GM18507 (cell line): ENCODE data around the gene CSF2.

ENCODE experiments used
- DNase-seq: peaks from one replicate; pipeline ENCODE4 v3.0.0; 2011; ENCODE audit warnings: low read depth; ENCODE audit not compliant: insufficient read length; ENCODE audit errors: extremely low spot score
- FAIRE-seq: peaks from 2 replicates; lab custom pipeline; 2011; peaks lifted over from hg19 to GRCh38; lab: Jason Lieb, UNC

Gene CSF2

DNA sequence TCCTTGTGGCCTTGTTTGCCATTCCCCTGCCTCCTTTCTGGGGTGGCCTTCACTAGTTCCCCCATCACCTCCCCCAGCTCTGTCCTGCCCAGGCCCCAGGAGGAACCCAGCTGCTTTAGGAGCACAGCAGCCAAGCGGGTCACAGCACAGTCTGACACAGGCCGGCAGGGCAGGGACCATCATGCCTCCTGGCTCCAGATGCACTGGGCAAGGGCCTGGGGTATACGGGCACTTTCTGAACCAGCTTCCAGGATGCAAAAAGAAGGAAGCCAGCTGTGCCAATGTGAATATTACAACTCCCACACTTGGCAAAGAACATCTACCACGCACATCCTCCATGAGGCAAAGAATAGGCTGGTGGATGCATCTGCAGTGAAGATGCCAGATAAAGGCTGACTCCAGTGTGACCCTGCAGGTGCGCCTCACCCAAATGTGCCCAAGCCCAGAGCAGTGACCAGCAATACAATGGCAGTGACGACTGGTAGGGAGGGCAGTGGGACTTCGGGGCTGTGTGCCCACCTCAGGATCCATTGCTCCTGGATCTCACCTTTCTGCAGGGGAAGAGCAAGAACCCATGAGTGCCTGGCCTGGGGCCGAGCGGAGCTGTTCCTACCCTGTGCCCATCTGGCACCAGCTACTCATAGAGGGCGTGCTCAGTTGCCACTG lies 19.4 kb upstream of the CSF2 start:
- FAIRE-seq (no peak), DNase-seq (no peak)

DNA sequence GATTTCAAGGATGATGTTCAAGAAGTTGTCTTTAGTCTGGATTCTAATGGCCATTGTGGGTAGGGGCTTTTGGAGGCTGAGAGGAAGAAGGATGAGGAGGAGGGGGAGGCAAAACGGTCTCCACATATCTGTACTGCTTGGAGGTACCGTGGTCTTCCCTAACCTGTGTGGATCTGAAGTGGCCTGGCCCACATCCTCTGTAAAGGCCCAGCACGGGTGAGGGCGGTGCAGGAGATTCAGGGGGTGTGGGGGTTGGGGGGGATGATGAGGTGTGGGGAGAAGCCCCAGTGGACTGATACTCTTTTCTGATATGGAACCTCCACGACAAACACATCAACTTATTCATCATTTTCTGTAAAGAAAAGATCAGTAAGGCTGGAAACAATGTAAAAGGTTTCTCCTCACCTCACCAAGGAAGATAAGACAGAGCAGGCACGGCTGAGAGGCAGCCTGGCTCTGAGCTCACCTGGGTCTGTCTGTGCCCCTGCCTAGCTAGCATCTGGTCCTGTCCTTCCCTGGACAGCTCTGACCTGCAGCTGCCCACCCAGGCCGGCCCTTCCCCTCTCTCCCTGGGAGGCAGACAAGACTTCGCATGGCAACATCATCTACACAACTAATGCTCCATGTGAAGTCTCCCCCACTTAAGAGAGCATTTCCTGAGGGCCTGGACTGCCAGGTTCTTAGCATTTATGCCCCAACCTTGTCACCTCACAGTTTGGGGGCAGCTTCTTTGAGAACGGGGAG lies 18.7 kb upstream of the CSF2 start:
- FAIRE-seq: no peak
- DNase-seq: no peak

DNA sequence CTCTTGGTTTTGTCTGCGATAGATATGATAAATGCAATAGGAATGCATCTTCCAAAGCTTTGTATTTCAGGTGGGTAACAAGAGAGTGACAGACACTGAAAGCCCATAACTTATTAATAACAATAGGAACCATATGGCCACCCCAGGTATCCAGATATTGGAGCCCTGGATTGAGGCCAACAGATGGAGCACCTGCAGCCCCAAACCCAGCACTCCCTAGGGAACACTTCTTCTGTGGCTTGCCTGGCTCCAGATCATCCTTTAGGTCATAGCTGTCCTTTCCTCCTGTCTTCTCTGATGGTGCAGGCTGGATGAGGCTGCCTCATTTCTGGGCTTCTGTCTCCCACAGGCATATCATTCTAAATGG lies 18.2 kb upstream of the CSF2 start:
- FAIRE-seq (no peak), DNase-seq (no peak)

DNA sequence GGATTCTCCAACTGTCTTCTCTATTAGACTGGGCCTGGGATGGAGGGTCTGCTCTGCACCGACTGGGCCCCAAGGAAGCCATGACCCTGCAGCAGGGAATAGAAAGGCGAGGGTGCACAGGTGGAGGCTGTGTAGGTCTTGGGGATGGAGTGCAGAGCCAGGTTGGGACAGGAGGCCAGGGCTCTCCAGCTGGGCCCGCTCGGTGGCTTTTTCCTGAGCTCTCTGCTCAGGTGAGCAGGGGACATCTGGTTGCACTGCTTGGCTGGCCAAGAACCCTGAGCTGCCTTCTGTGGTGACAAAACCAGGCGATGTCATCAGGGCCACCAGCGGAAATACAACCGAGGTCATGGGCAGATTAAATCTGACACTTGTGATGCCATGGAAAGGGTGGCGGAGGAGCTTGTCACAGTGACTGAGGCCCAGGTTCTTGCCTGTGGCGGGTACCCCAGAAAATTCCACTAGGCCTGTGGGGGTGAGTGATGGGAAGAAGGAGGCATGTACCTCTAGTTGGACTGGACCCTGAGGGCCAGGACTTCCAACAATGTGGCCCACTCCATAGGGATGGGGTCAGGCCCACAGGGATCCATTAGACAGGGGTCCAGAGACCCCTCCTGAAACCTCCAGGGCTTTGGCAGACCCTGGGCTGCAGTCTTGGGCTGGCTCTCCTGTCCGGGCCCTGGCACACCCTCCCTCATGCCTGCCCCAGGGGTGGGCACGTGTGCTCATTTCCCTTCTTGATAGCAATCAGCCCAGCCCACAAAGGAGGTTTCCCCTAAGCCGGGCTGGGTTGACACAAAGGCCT lies 17.6 kb upstream of the CSF2 start:
- DNase-seq: no peak
- no peak for FAIRE-seq

DNA sequence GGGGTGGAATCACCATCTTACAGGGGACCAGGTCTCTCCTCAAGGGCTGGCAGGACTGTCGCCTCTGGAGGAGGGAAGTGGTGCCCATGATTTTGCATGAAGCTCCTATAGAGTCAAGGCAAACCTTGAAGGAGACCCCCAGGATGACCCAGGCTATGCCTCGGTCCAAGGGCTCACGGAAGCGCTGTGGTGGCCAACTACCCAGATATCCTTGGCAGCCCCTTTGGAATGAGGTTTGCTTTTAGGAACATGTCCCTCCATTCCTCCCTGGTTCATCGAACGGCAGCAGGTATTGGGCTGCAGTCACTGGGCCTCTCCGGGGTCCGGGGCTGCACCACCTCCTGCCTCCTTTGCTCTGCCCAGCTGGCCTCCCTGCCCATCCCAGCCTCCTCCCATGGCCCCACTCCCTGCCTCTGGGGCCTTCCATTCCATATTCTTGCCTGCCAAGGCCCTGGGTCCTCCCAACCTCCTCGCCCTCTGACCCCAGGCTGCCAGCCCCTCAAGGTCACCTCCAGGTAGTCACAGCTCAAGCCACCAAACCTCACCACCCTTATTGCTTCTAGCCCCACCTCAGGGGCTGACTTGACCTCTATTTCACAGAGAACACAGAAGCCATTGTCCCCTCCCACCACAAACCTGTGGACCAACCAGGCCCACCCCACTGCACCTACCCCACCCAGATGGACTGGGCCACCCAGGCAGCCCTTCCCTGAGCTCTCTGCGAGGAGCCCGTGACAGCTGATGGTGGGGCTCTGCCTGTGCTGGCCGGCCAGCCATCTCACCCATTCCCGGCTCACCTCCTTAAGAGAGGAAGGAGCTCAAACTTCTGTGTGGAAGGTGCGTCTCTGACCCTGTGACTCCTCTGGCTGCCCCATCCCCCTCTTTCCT lies 16.7 kb upstream of the CSF2 start:
- DNase-seq (no peak), FAIRE-seq (no peak)

DNA sequence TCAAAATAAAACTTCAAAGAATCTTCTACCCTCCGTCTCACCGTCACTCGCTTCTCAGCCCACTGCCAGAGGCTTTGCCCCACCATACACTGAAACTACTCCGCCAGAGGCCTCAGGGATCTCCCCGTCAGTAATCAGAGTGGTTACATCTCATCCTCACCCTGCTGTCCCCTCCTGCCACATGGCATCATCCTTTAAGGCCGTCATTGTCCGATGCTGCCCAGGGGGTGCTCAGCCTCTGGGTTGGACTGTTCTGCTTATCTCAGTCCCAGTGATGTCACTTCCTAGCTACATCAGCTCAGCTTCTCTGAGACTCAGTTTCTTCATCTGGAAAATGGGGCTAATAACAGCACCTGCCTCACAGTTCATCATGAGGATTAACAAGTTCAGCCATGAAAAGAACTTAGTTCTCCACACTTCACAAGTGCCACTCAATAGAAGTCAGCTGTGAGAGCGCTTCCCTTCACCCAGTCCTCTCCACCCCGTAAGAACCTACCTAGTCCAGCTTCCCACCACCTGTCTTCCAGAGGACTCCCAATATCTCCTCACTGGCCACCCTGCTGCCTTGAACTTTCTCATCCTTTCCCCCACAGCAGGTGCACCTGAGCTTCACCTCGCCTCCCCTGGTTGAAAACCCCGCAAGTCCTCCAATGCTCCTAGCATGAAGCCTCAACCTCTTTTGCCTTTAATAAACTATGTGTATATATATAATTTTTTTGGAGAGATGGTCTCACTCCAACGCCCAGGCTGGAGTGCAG lies 15.9 kb upstream of the CSF2 start:
- FAIRE-seq (no peak), DNase-seq (no peak)

DNA sequence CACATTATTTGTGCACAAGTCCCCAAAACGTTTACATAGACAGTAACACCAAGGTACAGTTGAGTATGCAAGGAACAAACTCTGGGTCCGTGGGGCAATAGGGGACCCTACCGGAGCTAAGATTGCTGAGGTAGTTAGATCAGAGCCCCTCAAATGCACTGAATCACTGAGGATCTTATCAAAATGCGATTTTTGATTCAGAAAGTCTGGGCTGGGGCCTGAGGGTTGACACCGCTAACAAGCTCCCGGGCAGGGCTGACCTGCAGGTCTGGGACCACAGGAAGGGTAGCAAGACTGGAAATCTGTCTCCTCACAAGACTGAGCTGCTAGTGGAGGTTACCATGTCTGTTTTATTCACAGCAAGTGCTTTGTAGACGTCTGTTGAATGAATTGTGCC lies 14.9 kb upstream of the CSF2 start:
- no peak for DNase-seq
- no peak for FAIRE-seq

DNA sequence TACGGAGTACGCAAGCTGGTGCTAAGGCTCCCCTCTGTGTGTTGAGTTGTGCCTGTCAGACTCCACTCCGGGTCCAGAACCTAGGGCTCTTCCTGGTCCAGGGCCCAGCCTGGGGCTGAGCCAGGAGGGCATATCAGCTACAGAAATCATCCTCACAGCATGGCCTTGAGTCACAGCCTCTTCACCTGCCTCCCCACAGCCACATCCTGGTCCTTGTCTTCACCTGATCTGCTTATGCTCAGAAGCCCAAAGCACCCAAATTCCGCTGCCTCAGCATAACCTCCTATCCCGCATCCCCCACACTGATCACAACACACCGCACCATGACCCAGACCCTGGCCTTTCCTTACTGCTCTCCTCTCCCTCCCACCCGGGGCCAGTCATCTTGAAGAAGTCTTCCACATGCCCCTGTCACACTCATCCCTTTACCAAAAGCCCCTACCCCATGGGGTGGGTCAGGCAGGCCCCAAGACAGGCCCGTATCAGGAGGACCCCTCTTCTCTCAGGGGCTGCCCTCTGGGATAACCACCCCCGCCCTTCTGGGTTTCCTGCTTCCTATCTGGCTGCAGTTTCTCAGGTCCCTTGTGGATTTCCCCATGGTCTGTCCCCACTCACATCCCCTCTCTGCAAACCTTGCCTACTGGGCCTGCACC lies 14.4 kb upstream of the CSF2 start:
- no peak for FAIRE-seq
- DNase-seq: no peak

DNA sequence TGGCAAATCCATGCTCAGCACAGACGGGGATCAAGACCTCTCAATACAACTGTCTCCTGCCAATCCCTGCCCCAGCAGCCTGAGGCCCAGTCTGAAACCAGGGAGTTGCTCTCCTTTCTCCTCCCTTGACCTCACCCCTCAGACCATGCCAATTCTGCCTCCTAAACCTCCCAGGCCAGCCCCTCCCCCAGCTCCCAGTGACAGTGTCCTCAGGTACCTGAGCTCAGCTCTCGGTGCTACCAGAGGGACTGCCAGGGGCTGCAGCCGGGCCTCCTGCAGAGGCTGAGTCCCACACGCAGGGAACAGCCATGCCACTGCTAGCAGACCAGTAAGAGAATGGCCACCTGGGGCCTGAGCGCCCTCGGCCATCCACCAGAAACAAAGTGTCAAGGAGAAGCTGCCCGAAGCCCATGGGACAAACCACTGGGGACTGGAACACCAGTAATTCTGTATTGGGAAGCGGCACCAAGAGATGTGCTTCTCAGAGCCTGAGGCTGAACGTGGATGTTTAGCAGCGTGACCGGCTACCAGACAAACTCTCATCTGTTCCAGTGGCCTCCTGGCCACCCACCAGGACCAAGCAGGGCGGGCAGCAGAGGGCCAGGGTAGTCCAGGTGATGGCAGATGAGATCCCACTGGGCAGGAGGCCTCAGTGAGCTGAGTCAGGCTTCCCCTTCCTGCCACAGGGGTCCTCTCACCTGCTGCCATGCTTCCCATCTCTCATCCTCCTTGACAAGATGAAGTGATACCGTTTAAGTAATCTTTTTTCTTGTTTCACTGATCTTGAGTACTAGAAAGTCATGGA lies 13.7 kb upstream of the CSF2 start:
- DNase-seq (no peak), FAIRE-seq (no peak)

DNA sequence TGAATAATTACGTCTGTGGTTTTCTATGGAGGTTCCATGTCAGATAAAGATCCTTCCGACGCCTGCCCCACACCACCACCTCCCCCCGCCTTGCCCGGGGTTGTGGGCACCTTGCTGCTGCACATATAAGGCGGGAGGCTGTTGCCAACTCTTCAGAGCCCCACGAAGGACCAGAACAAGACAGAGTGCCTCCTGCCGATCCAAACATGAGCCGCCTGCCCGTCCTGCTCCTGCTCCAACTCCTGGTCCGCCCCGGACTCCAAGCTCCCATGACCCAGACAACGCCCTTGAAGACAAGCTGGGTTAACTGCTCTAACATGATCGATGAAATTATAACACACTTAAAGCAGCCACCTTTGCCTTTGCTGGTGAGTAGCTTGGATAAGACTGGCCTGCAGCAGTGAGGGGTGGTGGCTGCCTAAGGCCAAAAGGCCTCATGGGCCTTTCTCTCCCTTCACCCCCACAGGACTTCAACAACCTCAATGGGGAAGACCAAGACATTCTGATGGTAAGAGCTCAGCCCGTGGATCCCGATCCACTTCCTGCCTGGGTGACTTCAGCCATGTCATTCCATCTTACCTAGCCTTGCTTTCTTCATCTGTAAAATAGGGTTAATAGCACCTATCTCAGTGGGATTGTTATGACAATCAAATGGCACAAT lies 13.0 kb upstream of the CSF2 start, which contains the start of gene IL3:
Gene IL3 (plus strand): TSS at position 155 of the 661 bp plus-strand sequence. CDS start 52 bp downstream, at position 207.
- FAIRE-seq (no peak), DNase-seq (no peak)

DNA sequence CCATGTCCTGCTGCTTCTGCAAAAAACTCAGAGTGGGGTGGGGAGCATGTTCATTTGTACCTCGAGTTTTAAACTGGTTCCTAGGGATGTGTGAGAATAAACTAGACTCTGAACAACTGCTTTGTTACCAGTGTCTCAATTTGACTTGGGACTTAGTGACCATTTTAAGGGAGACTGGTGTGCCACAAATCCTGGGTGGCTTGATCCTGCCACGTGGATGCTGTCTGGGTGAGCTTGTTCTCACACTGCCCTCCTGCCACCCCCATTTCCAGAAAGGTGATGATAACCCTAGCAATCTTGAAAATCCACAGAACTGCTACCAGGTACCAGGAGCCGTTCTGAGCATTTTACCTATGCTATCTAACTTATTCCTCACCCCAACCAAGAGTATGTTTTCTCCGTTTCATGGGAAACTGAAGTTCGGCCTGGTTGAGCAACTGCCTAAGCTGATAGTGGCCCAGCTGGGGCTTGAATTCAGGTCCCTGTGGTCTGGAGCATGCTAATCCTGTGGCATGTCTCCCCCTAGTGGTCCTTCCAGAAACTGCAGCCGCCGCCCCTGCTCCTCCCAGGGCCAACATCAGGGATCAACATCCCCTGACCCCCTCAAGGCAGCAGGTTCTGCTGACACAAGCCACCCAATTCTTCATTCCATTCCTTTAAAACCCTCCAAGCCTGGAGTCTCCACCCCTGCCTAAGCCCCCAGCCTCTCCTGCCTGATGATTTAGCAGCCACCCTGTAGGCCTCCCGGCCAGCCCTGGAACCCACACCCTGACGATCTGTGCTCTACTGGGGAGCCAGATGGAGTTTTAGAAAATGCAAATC lies 10.3 kb upstream of the CSF2 start:
- peak; percentile 78 for FAIRE-seq

DNA sequence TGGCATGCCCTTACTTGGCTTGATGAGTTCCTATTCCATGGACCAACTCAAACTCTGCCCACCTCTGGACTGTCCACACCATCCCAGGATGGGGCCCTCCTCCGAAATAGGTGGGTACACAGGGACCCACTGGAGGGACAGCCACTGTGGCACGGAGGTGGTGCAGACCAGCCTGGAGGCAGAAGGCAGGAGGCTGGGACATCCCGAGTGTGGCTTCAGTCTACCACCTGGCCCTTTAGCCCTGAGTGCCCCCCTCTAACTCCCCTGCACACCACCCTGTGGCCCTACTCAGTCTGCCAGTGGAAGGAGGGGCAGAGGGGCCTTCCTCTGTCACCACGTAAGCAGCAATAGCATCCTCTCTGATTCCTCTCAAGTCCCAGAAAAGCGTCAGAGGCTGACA lies 9.4 kb upstream of the CSF2 start:
- DNase-seq: no peak

More for the DNA sequence above, 10.3 kb upstream of the CSF2 start:
- DNase-seq: peak; percentile 45

DNA sequence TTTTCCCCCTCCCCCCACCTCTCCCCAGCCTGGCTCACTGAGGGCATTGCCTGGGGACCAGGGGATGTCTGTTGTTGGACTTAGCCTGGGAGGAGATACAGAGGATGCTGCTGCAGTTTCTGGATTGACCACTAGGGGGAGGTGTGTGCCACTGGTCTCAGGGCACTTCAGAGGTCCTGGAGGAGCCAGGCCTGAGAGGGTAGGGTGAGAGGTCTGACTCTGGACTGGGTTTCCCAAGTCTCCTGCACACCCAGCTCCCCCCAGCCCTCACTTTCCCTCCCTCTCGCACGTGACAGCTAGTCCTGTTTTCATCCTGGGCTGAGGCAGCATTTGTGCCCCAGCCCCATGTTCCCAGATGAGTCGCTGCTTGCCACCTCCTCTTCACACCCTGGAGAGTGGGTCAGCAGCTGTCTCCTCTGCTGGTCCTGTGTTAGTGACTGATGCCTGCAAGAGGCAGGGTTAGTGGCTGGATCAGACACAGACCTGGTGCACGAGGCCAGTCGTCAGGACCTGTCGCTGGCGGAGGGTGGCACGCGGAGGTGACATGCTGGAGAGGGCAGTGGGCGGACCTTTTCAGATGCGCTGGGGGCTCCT lies 8.8 kb upstream of the CSF2 start:
- peak; percentile 58 for DNase-seq
- peak; percentile 86 for FAIRE-seq

More for the DNA sequence above, 9.4 kb upstream of the CSF2 start:
- no peak for FAIRE-seq

DNA sequence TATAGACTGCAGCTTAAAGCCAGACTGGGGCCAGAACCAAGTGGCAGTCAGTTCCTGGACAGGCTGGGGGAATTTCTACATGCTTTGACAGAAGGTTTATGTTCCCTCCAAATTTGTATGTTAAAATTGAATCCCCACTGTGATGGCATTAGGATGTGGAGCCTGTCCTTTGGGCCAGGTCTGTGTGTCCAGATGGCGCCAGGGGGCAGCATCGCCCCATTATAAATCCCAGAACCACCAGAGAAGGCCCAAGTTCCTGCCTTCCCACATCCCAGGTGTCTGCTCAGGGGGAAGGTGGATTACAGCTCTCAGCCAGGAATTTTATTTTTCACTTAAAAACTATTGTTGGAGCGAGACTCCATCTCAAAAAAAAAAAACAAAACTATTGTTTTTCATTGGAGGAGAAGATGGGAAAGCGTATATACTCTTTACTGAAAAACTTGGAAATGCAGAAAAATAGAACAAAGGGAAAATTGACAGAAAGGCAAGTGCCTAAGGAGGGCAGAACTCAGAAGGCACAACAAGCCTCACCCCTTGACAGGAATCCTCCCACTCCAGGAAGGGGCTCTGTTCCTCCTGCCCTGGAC lies 8.1 kb upstream of the CSF2 start:
- FAIRE-seq (peak; percentile 12), DNase-seq (peak; percentile 43)

DNA sequence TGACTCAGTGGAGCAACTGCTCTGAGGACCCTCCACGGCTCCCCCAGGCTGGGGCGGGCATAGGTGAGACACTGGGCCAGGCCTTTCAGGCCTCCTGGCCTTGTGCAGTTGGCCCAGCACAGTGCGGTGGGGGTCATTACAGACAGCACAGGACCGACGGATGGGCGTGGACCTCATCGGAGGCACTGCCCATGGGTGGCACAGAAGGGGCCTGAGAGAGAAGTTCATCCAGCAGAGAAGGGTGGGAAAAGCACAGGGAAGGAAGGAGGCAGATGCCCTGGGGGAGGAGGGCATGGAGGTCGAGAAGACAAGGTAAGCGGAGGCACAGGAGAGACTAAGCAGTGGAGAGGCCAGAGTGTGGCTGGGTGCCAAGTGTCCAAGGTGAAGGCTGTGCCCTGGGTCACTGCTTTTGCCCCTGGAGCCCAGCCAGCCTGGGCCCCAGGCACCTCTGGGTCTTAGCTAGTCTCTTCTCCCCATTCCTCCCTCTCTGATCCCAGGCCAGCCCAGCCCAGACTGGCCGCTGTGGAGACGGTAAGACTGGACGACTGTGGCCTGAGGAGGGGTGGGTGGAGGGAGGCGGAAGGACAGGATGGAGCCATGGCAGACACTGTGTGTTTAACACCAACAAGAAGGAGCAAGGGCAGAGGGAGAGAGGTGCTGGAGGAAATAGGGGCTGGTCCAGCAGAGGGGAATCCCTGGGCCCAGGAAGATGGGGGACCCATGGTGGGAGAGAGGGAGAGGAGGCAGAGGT lies 7.5 kb upstream of the CSF2 start:
- DNase-seq (no peak), FAIRE-seq (no peak)
